H1 (cell line): ENCODE measurements around the gene ASXL2.

Experiments
- GABPA ChIP-seq: IDR thresholded peaks from 2 replicates; pipeline ENCODE4 v1.6.1; 2011; ENCODE audit warnings: mild to moderate bottlenecking, low read length, moderate library complexity, borderline replicate concordance; ENCODE audit not compliant: insufficient read depth
- MAX ChIP-seq: IDR thresholded peaks from 2 replicates; pipeline ENCODE4 v1.6.1; 2012; ENCODE audit warnings: inconsistent platforms
- PHF8 ChIP-seq: fragments of 200-600 bp; sonication (generic); conservative IDR thresholded peaks from 2 replicates; pipeline ENCODE4 v1.7.1; 2012; ENCODE audit warnings: low read depth, mild to moderate bottlenecking, inconsistent platforms, low read length, moderate library complexity
- POLR2A ChIP-seq, 2 experiments: IDR thresholded peaks; 1 replicate in 1 of 2; 2 replicates in 1 of 2; pipeline ENCODE4 v1.6.1; 2011; ENCODE audit warnings: low read depth in 2 of 2, low read length in 2 of 2, mild to moderate bottlenecking in 2 of 2; ENCODE audit errors: control extremely low read depth in 1 of 2
- POLR2AphosphoS5 ChIP-seq: IDR thresholded peaks from 2 replicates; pipeline ENCODE4 v1.6.1; 2011; ENCODE audit warnings: low read depth, low read length
- SP1 ChIP-seq: IDR thresholded peaks from 2 replicates; pipeline ENCODE4 v1.6.1; 2011; ENCODE audit warnings: low read depth, low read length
- TF ChIP-seq, protein P1 (sequence below), 3 experiments: IDR thresholded peaks; 1 replicate in 2 of 3; 2 replicates in 1 of 3; pipeline versions ENCODE4 v1.5.1 to v1.6.1; 2011; ENCODE audit warnings: low read length in 3 of 3, mild to moderate bottlenecking in 3 of 3, inconsistent platforms in 2 of 3, low read depth in 1 of 3, moderate library complexity in 1 of 3; ENCODE audit not compliant: insufficient read depth in 1 of 3; ENCODE audit errors: control extremely low read depth in 1 of 3

- TF ChIP-seq POLR2AphosphoS5: no peak
- no peak for TF ChIP-seq SP1
- no peak for TF ChIP-seq POLR2A (IDR thresholded peaks at IDR 0.05; ENCODE audit: control extremely low read depth in 1 of 2, low read depth in 2 of 2, low read length in 2 of 2)
- TF ChIP-seq MAX: no peak
- no peak for TF ChIP-seq GABPA
- TF ChIP-seq, protein P1, sequence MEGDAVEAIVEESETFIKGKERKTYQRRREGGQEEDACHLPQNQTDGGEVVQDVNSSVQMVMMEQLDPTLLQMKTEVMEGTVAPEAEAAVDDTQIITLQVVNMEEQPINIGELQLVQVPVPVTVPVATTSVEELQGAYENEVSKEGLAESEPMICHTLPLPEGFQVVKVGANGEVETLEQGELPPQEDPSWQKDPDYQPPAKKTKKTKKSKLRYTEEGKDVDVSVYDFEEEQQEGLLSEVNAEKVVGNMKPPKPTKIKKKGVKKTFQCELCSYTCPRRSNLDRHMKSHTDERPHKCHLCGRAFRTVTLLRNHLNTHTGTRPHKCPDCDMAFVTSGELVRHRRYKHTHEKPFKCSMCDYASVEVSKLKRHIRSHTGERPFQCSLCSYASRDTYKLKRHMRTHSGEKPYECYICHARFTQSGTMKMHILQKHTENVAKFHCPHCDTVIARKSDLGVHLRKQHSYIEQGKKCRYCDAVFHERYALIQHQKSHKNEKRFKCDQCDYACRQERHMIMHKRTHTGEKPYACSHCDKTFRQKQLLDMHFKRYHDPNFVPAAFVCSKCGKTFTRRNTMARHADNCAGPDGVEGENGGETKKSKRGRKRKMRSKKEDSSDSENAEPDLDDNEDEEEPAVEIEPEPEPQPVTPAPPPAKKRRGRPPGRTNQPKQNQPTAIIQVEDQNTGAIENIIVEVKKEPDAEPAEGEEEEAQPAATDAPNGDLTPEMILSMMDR (IDR thresholded peaks at IDR 0.05; ENCODE audit: control extremely low read depth in 1 of 3, insufficient read depth in 1 of 3, low read depth in 1 of 3, low read length in 3 of 3): no peak
- no peak for TF ChIP-seq PHF8
Observed at GRCh38 chr2:25684577-25685473, 193.5 kb downstream of the ASXL2 start.
